GM06990 (cell line): Measurements from ENCODE around the gene KCNK16.

Experiments used
- DNase-seq: peaks from one replicate; pipeline ENCODE4 v3.0.0-alpha.2; 2011; ENCODE audit not compliant: insufficient read length; ENCODE audit errors: extremely low read depth
- H3K27me3 ChIP-seq: replicated peaks from 2 replicates; pipeline ENCODE4 v1.6.0; 2011; ENCODE audit warnings: low read length; ENCODE audit not compliant: control insufficient read depth, insufficient read depth
- H3K36me3 ChIP-seq: 2 replicates; pipeline ENCODE4 v1.5.1; 2011; ENCODE audit warnings: low read length; ENCODE audit not compliant: control insufficient read depth, insufficient read depth
- H3K4me3 ChIP-seq: replicated peaks from 2 replicates; pipeline ENCODE4 v1.5.1; 2011; ENCODE audit warnings: low read depth, mild to moderate bottlenecking, control low read depth, low read length
- TF ChIP-seq, protein P1 (sequence below): IDR thresholded peaks from 2 replicates; pipeline ENCODE4 v1.5.1; 2011; ENCODE audit warnings: low read length, control low read depth, mild to moderate bottlenecking, inconsistent platforms; ENCODE audit not compliant: insufficient read depth, poor library complexity, severe bottlenecking

KCNK16 gene

DNA sequence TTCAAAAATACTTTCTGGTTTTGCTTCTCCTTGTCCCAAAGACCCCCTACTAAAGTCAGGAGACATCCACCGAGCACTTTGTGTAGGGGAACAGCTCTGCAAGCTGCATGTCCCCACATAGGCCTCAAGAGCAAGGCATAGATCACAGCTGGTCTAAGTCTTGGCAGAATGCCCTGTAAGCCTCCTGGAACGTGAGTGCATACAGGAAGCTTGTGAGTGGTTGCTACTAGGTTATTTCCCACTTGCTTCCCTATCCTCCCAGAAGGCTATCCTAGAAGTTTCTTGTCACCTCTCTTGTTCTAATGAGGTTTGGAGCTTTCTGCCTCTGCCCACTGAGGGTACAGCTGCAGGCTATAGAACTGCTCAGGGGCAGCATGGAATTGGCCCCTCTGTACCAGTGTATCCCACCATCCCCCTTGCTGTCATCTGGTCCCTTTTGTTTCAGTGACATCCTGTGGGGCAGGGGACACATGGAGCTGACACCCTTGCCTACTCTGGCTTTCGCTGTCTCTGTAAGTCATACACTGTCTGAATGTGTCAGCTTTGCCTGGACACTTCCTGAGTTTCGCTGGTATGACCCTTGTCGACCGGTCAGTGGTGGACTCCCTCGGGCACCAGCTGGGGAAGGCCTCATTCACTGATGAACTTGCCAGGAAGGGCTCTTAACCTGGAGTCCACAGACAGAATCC, 35.6 kb upstream of the KCNK16 start:
- no peak for DNase-seq
- H3K4me3 ChIP-seq = no peak overlapping the region
- no peaks in the 10 kb centered on the region for H3K27me3 ChIP-seq
- TF ChIP-seq, protein P1, sequence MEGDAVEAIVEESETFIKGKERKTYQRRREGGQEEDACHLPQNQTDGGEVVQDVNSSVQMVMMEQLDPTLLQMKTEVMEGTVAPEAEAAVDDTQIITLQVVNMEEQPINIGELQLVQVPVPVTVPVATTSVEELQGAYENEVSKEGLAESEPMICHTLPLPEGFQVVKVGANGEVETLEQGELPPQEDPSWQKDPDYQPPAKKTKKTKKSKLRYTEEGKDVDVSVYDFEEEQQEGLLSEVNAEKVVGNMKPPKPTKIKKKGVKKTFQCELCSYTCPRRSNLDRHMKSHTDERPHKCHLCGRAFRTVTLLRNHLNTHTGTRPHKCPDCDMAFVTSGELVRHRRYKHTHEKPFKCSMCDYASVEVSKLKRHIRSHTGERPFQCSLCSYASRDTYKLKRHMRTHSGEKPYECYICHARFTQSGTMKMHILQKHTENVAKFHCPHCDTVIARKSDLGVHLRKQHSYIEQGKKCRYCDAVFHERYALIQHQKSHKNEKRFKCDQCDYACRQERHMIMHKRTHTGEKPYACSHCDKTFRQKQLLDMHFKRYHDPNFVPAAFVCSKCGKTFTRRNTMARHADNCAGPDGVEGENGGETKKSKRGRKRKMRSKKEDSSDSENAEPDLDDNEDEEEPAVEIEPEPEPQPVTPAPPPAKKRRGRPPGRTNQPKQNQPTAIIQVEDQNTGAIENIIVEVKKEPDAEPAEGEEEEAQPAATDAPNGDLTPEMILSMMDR = no peak
- H3K36me3 ChIP-seq = no peaks in the 10 kb centered on the region

DNA sequence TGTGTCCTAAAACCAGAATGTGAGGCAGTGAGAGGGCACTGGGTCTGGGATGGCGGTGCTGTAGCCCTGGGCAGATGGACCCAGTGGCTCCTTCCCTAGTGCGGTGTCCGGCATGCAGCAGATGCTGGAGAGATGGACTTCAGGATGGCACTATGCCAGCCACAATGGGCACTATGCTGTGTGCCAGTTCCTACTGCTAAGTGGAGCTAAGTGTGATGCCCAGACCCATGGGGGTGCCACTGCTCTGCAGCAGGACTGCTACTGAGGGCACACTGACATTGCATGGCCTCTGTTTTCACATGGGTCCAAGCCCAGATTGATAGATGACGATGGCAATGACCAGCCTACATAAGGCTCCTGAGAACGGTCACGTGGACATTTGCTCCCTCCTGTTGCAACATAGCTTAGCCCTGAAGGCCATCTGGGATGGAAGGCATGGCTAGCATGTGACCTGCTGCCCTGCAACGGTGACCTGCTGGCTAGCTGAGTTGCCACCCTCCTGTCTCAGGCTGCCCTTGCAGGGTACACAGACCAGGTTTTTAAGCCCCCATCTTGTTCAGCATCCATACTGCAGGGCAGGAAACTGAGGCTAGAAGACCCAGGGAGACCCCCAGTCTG, 31.3 kb upstream of the KCNK16 start:
- H3K27me3 ChIP-seq = no peaks in the 10 kb centered on the region
- no peak overlapping the region for H3K4me3 ChIP-seq
- H3K36me3 ChIP-seq = no peaks in the 10 kb centered on the region
- DNase-seq = no peak
- TF ChIP-seq, protein P1 = no peak

GRCh38 chr6:39350723-39351505, 28.4 kb upstream of the KCNK16 start:
- Histone ChIP-seq H3K36me3 (no peaks in the 10 kb centered on the region), H3K27me3 (no peaks in the 10 kb centered on the region; the same call in 1 of the 2 replicates), H3K4me3 (no peak overlapping the region)
- TF ChIP-seq, protein P1 = no peak
- DNase-seq = no peak

GRCh38 chr6:39348740-39349139, 26.2 kb upstream of the KCNK16 start:
- Histone ChIP-seq H3K27me3 (no peaks in the 10 kb centered on the region; the same call in 1 of the 2 replicates), H3K36me3 (no peaks in the 10 kb centered on the region), H3K4me3 (no peak overlapping the region)
- TF ChIP-seq, protein P1 = no peak
- DNase-seq = no peak

GRCh38 chr6:39347906-39348585, 25.5 kb upstream of the KCNK16 start:
- Histone ChIP-seq H3K36me3 (no peaks in the 10 kb centered on the region), H3K27me3 (no peaks in the 10 kb centered on the region; the same call in 1 of the 2 replicates), H3K4me3 (no peak overlapping the region)
- DNase-seq = no peak
- TF ChIP-seq, protein P1 = peak; percentile 90
